NCI-H2171 (cell line): ENCODE data around the gene CHADL.
"Not testable (repeated sequence)": the region's sequence is repeated elsewhere in the genome, so short reads cannot be mapped to it uniquely, and the experiment has no call there.

ENCODE experiments used
- DNase-seq: peaks from one replicate; lab custom pipeline; 2025; lab: John Stamatoyannopoulos, UW

Gene CHADL

DNA sequence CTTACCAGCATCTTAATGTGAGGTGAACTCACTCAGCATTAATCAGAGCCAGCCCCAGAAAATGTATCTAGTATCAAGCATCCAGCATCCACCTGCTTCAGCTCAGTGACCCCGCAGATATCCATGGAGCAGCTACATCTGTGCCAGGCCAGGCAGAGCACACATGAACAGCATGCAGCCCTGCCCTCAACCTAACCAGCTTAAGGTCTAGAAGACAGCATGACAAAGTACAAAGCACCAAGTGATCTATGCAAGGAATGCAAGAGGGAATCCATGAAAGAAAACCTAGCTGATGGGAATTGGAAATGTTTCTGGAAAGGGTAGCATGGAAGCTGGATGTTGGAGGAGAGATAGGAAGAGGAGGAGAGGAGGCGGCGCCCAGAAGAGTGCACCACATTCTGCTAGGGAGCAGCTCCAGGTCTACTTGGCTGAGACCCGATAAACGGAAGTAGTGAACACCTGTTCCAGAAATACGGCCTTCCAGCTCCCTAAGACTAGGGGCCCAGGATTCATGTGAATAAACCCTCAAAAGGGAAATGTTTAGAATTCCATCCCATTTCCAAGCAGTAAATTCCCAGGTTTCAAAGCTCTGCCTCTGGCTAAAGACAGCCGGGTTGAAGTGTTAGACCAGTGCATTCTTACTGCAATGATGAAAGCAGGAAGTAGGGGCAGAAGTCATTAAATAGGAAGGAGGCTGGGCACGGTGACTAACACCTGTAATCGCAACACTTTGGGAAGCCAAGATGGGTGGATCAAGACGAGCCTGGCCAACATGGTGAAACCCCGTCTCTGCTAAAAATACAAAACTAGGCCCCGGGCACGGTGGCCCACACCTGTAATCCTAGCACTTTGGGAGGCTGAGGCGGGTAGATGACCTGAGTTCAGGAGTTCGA, 59.1 kb downstream of the CHADL start:
- DNase-seq, result no peak

DNA sequence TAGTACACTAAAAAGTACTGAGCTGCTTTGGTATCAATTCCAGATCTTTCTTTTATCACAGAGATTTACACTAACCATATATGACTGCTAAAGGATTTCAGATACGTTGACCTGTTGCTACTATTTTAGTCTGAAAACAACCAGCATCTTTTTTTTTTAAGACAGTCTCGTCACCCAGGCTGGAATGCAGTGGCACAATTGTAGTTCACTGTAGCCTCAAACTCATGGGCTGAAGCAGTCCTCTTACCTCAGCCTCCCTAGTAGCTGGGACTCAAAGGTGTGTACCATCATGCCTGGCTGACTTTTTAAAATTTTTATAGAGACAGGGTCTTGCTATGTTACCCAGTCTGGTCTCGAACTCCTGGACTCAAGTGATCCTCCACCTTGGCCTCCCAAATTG, 59.8 kb downstream of the CHADL start:
- no peak for DNase-seq

DNA sequence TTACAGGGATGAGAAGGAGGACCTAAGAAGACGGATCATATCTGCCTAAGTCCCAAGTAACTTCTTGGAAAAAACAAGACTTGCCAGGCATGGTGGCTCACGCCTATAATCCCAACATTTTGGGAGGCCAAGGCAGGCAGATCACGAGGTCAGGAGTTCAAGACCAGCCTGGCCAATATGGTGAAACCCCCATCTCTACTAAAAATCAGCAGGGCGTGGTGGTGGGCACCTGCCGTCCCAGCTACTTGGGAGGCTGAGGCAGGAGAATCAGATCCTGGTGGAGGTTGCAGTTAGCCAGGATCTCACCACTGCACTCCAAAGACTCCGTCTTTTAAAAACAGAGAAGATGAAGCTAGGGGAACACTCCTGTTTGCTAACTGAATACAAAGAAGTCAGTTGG, 60.4 kb downstream of the CHADL start:
- DNase-seq, result not testable (repeated sequence)
